Measurements from ENCODE around the gene PCF11. TPM values are rescaled to one million over a fixed set of nuclear protein-coding genes. Genes with fewer than 3 reads are reported as not detected.

The PCF11 gene
- total and polyA plus RNA-seq, 2 of the 13 experiments (the other 11 are each of a cell fraction or from before 2014, with no cell fraction given) = 40.3 to 47.7 TPM

- DNase-seq (ENCODE audit: low spot score) (no peak), FAIRE-seq (no peak), ATAC-seq (peak; percentile 17)
- no TSS peak for BruUV-seq (replicated peaks)
- no peak for TF ChIP-seq ZKSCAN5 (CRISPR knock-in tag; IDR thresholded peaks at IDR 0.05)
- no peak for TF ChIP-seq MAFF (IDR thresholded peaks at IDR 0.05; ENCODE audit: low read depth, low read length)
- no peak for TF ChIP-seq RNF2 (conservative IDR thresholded peaks at IDR 0.05; ENCODE audit: low read depth)
- TF ChIP-seq KDM1A (CRISPR knock-in tag; IDR thresholded peaks at IDR 0.05) = no peak
- peak; percentile 29; the same call in 1 of the 2 replicates for TF ChIP-seq RAD51 (IDR thresholded peaks at IDR 0.05; ENCODE audit: borderline replicate concordance)
- TF ChIP-seq ZIK1 (CRISPR knock-in tag; IDR thresholded peaks at IDR 0.05; ENCODE audit: borderline replicate concordance, low read depth) = no peak
- TF ChIP-seq ARID2 (CRISPR knock-in tag; IDR thresholded peaks at IDR 0.05; ENCODE audit: borderline replicate concordance) = no peak
- peak; percentile 72 for TF ChIP-seq ZNF121 (CRISPR knock-in tag; IDR thresholded peaks at IDR 0.05)
- H3K27ac ChIP-seq (ENCODE audit: extremely low read length, insufficient read depth, low read length) = peak overlapping the region; percentile 27
- no peaks in the 10 kb centered on the region for H3K36me3 ChIP-seq (replicated peaks in 1 of 2; ENCODE audit: control insufficient read depth in 1 of 2, insufficient read depth in 2 of 2, low read length in 2 of 2)
- peaks cover 52% of the 10 kb centered on the region for H3K4me1 ChIP-seq (ENCODE audit: insufficient read depth, low read length)
- peak overlapping the region; percentile 47; the same call in 1 of the 2 replicates for H3K9ac ChIP-seq (ENCODE audit: insufficient read depth, low read depth, low read length)
- H2AFZ ChIP-seq (ENCODE audit: low read length) = peak overlapping the region; percentile 83
- in situ Hi-C loops (cut with HindIII; ENCODE audit: extremely low pct_ligation_motif_present, low pct_unique_long_range_greater_than_20kb) = no loop called here
- no peaks in the 10 kb centered on the region for H4K20me1 ChIP-seq (ENCODE audit: insufficient read depth, low read length)
- peak overlapping the region; percentile 18 to 51 (median 47); a peak in 5 of 6 replicates for H3K4me3 ChIP-seq (replicated peaks in 1 of 3; ENCODE audit: insufficient read depth in 1 of 3, low read depth in 2 of 3, low read length in 3 of 3)
- H3K9me3 ChIP-seq (ENCODE audit: low read length) = no peaks in the 10 kb centered on the region
- no peaks in the 10 kb centered on the region for H3K27me3 ChIP-seq (ENCODE audit: control insufficient read depth in 1 of 2, insufficient read depth in 2 of 2, low read length in 2 of 2)
- ChIA-PET POLR2A (interaction anchor here (1.1 to 2.0 kb wide), 5 partner anchors 20 to 110 kb away, joined by 3 to 13 read pairs (median 6); partner anchors contain the start of genes PCF11 and RAB30), CTCF (ENCODE audit: low intra/inter-chr PET ratio, low total read pairs) (no interaction called here)
- 39% methylated on average over 3 of the region's 3 CpGs for WGBS (ENCODE audit: low lambda C conversion rate)
- H3K79me2 ChIP-seq (ENCODE audit: insufficient read depth, low read length) = no peaks in the 10 kb centered on the region
- intact Hi-C loops (cut with micrococcal nuclease; ENCODE audit: unreplicated experiment) = loop anchor here (5.0 kb wide), 1 partner anchor 44 kb away; the partner anchor contains the start of gene RAB30
- peak overlapping the region; percentile 87 for H3K4me2 ChIP-seq (ENCODE audit: low read depth, low read length)
These were observed 40.8 kb upstream of the PCF11 start for GRCh38 chr11:83116015-83116641.

GRCh38 chr11:83118814-83119213 lies 38.1 kb upstream of the PCF11 start:
- Histone ChIP-seq H3K4me2 (ENCODE audit: low read depth, low read length) (peak overlapping the region; percentile 61), H4K20me1 (ENCODE audit: insufficient read depth, low read length) (no peaks in the 10 kb centered on the region), H3K27me3 (ENCODE audit: control insufficient read depth in 1 of 2, insufficient read depth in 2 of 2, low read length in 2 of 2) (no peaks in the 10 kb centered on the region; a peak in 1 of 5 replicates), H3K9ac (ENCODE audit: insufficient read depth, low read depth, low read length) (no peak overlapping the region), H2AFZ (ENCODE audit: low read length) (no peak overlapping the region), H3K4me1 (ENCODE audit: insufficient read depth, low read length) (peaks cover 52% of the 10 kb centered on the region), H3K27ac (ENCODE audit: extremely low read length, insufficient read depth, low read length) (no peak overlapping the region), H3K4me3 (replicated peaks in 1 of 3; ENCODE audit: insufficient read depth in 1 of 3, low read depth in 2 of 3, low read length in 3 of 3) (0 out of 6 replicates have a peak overlapping the region, but pooled peaks of 1 of the 3 experiments have one; percentile 2), H3K9me3 (ENCODE audit: low read length) (no peaks in the 10 kb centered on the region), H3K79me2 (ENCODE audit: insufficient read depth, low read length) (no peaks in the 10 kb centered on the region), H3K36me3 (replicated peaks in 1 of 2; ENCODE audit: control insufficient read depth in 1 of 2, insufficient read depth in 2 of 2, low read length in 2 of 2) (no peaks in the 10 kb centered on the region)
- DNase-seq (ENCODE audit: low spot score) (no peak), ATAC-seq (peak; percentile 51), FAIRE-seq (no peak)
- in situ Hi-C loops (cut with HindIII; ENCODE audit: extremely low pct_ligation_motif_present, low pct_unique_long_range_greater_than_20kb) = no loop called here
- intact Hi-C loops (cut with micrococcal nuclease; ENCODE audit: unreplicated experiment) = loop anchor here (5.0 kb wide), 1 partner anchor 47 kb away; the partner anchor contains the start of gene RAB30
- POLR2A ChIA-PET = interaction anchor here (1.3 to 2.5 kb wide), 2 partner anchors 26 to 38 kb away, joined by 4 to 8 read pairs; partner anchors contain the start of gene PCF11
- CTCF ChIA-PET (ENCODE audit: low intra/inter-chr PET ratio, low total read pairs) = no interaction called here
- BruUV-seq (replicated peaks) = no TSS peak
- TF ChIP-seq ARID5B (CRISPR knock-in tag; IDR thresholded peaks at IDR 0.05) (peak; percentile 59), FOXK1 (CRISPR knock-in tag; IDR thresholded peaks at IDR 0.05; ENCODE audit: borderline replicate concordance, low read depth) (peak; percentile 30; the same call in 1 of the 2 replicates)
